Germinal center (tissue), 1 donor: Measurements from ENCODE around the gene IL17F.
"Not testable (repeated sequence)": the region's sequence is repeated elsewhere in the genome, so short reads cannot be mapped to it uniquely, and the experiment has no call there.

Source experiments
- DNase-seq: peaks from one replicate; pipeline ENCODE4 v3.0.0; 2012; ENCODE audit warnings: mixed read lengths, low spot score

The IL17F gene

DNA sequence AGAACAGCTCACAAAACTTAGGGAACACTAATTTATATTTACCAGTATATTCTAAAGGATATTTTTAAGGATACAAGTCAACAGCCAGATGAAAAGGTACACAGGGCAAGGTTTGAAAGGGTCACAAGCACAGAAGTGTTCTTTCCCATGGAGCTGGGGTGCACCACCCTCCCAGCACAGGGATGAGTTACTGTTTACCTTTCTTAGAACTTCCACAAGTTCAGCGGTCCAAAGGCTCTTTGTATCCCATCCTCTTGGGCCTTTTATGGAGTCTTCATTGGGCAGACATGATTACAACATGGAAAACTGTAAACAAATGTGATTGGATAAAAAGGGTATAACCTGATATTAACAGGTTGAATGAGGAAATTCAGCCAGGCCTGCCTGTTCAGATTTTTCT, 1.1 kb upstream of the IL17F start:
- no peak for DNase-seq

DNA sequence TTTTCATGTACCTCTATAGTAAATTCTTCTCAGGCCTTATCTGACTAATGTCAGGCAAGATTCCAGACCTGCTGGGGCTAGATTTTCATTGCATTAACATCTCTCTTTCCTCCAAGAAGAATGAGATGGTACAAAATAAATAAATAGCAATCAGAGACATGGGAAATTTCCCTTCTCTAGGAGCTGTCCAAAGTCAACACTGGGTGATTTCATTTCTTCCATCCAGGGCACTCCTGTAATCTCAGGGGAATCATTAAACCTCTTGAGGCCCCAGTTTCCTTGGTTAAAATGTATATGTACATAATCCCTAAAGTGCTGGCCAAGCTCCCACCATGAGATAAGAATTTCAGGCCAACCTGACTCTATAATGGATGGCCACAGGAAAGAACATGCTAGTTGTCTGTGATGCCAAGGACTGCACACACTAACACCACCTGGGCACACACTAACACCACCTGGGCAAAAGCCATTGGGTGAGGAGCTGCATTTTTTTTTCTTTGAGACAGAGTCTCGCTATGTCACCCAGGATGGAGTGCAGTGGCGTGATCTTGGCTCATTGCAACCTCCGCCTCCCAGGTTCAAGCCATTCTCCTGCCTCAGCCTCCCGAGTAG, 912 bp downstream of the IL17F start:
- no peak for DNase-seq

DNA sequence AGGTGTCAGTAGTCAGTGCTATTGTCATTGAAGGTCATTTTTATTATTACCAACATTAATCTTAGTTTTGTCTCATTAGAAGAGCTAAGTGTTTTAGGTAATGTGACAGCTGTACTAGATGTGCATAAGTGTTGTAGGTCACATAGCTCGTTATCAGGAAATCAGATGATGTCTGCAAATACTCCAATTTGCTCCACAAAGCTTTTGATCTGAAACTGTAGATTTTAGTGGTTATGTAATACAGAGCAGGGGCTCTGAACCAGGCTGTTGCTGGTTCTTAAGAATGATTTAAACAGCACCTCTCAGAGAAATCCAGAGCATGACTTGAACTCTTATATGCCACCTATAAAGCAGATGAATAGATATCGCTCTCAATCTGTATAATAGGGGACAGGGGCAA, 2.5 kb downstream of the IL17F start:
- DNase-seq = no peak

DNA sequence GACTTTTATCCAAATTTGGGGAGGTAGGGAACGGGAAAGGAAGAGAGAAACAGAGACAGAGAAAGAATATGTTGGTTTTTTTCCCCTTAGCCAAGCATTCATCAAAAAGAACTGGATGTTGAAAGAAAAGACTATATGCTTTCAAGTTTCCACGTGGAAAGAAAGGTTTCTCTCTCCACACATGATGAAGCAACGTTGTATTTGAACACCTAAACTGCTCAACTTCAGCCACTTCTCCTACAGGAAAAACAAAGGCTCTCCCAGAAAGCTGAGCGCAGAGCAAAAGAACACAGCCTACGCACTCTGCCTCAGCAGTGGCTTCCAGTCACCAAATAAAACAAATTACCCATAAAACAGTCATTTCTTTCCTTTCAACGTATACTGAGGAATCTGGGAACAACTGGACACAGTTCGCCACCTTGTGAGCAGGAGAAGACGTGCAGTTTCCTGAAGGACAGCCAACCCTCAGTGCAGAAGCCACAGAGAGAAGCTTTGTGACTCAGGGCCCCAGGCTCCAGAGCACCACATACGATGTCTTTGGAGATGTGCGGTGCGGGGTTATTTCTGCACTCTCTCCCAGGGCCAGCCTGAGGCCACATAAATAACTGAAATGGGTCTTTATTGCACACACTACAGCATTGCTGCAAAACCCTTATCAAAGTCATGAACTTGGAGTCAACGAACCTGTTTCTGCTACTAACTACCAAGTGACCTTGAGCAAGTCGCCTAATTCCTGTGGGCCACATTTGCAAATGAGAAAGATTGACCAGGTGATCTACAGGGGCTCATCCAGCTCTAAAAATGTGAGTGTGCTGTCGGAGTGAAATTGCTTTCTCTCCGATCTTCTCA, 10.1 kb downstream of the IL17F start:
- no peak for DNase-seq

DNA sequence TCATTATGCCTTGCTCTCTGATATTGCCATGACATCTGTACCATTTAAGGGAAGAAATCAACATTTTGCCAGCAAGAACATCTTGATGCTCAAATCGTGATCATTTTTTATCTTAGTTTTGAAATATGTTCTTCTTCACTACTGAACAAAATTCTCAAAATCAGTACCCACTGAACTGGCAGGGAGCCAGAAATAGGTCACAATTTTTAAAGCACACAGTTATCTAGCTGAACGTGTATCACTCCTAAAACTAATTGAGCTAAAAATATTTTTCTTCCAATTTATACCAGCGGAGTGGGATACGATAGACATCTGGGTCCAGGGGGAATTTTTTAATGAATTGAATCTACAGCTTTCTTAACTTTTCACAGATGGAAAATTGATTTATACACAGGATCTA, 11.3 kb downstream of the IL17F start:
- DNase-seq = no peak

DNA sequence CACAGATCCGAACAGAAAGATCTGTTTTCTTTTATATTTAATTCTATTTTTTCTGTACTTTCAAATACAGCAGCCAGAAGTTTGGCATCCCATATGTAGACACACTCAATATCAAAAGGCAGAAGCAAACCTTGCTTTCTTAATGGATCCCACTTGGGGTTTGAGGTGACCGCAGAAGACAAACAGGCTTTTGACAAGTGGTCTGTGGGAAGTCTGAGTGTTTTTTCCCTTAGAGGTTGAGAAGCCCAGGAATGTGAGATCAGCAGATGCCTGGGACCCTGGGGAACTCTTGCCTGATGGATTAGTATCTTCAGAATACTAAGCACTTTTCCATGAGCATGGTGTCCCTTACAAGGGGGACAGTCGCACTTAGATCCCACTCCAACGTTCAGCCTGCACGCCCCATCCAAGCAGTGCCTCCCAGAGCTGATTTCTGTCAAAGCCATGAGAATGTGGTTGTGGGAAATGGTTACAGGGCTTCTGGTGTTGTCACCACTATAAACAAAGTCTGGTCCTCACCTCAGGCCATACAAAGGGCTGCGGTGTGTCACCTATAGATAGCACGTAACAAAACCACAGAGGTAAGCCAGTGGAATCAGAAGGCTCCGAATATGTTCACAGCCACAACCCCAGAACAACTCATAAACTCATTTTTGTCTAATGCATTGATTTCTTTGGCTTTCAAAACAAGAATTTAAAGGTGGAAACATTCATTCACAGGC, 12.7 kb downstream of the IL17F start:
- no peak for DNase-seq

DNA sequence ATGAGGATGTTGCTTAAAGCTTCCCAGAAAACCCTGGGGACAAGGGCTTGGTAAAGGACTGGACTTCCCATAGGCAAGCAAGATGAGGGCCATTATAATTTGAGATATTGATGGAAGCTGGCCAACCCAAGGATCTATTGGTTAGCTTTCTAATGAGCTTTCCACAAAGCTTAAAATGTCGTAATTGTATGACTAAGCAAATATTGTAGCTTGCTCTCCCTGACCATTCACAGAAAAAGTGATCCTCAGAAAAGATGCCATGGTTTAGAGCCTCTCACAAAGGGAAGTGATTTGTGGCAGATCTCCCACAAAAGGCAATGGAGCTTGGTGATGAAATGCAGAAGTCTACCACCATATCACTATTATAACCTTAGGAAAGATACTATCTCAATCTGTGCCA, 13.6 kb downstream of the IL17F start:
- DNase-seq = no peak

DNA sequence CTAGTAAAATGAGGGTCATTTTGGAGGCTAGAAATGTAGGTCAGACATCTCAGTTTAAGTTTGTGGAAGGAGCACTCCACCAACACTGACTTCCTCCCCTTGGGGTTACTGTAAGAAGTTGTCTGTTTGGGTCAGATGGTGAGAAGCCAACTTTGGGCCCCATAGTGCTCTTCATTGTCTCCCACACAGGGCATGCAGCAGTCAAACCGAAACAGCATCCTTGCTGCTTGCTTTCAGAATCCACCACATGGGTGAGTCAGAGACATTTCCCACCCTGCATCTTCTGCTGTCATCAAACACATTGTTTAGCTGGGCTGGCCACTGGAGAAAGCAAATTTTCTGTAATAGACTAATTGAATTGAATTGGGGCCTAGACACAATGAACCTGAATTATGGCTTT, 16.8 kb downstream of the IL17F start:
- DNase-seq = no peak

DNA sequence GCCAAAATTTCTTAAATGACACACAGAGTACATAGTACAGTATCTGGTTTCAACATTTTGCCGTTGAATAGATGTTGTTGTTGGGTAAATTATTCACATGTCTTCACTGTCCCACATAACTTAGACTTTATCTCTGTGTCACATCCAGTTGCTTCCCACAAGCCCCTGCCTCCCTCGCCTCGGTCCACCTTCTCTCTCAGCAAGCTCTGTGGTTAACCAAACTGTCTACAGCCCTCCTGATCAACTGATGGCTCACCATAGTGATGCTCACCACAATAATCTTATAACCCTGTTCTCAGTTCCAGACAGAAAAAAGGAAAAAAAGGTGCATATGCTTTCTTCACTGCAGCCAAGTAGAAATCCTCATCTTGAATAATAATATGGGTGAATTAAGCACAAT, 23.0 kb downstream of the IL17F start:
- DNase-seq = no peak

DNA sequence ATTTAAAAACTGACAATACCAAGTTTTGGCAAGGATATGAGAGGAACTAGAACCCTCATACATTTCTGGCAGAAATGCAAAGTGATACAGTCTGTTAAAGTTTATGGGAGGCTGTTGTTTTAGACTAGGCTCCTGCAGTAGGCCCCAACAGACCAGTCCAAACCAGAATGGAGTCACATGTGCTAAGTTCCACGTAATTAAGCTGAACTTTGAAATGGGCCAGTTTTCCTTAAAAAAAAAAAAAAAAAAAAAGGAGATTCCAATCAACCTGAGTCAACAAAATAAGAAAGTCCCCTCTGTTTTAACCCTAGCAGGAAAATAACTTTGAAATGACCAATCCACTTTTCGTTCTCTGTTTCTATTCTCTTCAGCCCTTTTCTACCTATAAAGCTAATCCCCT, 26.5 kb downstream of the IL17F start:
- no peak for DNase-seq

DNA sequence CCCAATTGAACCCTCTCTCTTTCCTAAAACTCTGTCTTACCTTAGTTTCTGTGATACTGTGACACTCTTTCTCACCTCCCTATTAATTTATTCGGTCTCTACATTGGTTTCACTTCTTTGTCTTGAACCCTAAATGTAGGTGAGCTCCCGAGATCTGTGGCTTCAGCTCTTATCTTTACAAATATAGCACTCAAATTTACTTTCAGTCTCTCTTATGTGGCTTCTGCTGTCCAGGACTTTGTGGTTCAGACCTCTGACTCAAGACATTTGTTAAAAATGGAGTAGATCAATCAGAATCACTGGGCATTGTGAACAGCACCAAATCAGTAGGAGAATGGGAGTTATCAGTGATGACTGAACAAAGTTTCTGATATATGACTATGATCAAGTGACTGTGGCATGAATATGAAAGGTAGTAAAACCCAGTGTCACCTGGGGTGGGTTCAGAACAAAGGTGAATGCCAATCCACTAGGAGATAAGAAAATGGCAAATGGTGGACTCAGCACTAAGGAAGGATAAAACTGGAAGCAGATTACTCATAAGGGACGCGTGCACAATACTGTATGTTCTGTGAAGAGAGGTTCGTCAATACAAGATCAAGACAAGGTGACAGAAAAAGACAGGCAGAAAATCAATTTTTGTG, 27.2 kb downstream of the IL17F start:
- DNase-seq = no peak

DNA sequence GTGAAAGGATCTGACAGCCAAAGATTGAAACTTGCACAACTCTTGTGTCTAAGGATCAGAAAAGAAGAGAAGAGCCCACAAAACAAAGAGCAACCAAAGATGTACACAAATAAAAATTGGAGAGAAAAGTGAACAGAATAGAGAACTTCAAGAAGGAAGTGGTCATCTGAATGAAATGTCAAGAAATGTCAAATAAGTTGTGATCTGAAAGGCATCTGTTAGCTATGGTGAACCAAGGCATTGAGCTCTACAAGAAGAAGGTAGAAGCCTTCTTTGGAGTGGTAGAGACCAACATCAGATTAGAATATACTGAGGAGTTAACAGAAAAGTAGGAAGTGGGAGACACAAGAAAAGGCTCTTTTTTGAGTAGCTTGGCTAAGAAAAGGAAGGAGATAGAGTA, 28.5 kb downstream of the IL17F start:
- no peak for DNase-seq

DNA sequence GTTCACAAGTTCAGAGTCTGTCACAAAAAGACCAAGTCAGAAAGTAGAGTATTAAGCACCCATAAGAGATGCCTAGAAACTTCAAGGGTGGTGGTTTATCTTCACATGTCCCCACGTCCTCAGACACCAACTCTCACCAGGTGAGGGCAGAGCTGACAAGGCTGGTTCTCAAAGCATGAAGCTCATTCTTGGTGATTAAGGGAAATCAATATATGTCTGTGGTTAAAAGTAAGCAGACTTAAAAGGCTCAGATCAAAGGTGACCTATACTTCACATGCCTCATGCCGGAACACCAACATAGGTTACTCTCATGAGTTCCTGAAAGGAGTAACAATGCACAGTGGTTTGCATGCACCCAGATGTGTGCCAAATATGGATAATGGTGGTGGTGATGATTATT, 31.2 kb downstream of the IL17F start:
- no peak for DNase-seq

DNA sequence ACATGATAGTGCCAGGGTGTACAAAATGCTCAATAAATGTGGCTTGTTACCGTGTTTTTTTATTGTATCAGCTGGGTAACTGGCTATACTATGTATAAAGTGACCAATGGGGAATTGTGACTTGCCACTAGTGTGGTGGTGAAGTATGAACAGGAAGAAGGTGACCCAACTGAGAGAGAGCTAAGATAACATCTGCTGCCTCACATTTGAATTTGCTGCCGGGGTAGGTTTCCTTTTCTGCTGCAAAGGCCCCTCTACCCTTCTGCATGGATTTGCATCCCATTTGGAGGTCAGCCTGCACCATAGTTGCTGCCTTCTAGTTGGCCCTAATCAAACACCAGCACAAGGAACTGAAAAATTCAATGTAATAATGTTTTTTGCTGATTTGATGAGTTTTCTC, 34.1 kb downstream of the IL17F start:
- DNase-seq = peak; percentile 19

DNA sequence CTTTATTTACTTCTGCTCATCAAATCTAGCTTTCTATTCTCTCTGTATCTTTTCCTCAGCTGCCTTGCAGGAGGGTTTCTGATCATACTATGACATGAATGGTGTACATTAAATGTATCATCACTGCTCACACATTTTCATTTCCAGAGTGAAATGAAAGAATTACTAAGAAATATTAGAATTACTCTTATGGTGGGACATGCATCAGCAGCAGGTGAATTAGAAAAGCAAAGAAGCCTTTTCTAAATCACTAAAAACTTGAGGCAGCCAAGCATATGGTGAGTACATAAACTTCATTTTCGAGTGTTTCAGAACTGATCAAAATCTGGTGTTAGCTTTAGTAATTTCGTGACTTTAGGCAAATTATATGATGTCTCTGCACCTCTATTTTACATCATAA, 34.5 kb downstream of the IL17F start:
- DNase-seq = no peak

DNA sequence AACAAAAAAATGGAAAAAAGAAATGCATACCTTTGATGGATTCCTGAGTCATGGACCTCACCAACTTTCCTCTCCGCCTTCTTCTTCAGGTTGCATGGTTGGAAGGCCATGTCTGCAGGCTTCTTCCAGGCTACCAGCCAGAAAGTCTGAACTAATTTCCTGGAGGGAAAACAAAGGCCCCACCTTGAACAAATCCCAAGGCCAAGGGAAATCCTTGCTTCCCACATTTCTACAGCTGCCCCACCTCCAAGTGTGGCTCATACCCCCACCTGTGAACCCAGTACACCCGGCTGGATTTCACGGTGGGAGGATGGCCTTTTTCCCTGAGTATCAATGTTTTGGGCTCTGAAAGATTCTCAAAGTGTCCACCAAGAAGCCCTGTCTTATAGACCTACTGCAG, 35.7 kb downstream of the IL17F start:
- DNase-seq = no peak

DNA sequence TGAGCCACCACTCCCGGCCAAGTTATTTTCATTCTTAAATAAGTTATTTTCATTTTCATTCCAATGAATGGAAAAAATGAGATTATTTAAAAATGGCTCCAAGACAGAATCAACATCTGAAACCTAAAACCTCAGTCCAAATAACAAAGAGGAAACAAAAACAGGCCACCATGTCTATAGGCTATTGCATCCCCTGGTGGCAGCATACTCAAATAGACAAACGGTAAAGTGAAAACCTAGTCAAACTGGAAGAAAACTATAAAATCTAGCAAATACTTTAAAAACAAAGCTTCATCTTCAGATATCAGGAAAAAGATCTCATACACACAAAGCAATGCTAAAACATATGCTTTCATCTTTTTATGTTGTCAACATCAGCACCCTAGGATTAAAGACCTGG, 37.2 kb downstream of the IL17F start:
- DNase-seq = no peak

DNA sequence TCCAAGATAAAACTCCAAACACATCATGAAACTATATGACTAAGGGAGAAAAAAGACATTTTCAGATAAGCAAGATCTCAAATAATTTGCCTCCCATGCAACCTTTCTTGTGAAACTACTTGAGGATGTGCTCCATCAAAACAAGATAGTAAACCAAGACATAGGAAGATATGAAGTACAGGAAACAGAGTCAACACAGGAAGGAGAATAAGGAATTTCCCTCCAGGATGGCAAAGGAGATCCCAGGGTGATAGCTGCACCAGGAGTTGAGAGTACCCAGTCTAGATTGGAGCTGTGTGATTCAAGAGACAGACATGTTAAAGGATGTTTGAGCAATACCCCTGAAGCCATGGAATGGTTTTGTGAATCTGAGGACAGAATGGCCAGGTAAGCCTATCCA, 42.8 kb downstream of the IL17F start:
- DNase-seq = no peak

DNA sequence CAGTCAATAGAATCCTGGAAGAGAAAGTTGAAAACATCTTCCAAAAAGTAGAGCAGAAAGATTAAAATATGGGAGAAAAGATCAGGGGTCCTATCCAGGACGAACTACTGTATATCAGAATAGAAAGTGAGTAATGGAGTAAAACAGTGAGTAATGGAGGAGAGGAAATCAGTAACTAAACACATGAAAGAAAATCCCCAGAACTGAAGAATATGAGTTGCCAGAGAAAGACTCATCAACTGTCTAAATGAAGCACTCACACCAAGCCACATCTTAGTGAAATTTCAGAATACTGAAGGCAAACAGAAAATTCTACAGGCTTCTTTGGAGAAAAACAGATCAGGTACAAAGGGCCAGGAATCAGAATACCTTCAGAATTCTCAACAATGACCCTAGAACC, 43.3 kb downstream of the IL17F start:
- DNase-seq = no peak

DNA sequence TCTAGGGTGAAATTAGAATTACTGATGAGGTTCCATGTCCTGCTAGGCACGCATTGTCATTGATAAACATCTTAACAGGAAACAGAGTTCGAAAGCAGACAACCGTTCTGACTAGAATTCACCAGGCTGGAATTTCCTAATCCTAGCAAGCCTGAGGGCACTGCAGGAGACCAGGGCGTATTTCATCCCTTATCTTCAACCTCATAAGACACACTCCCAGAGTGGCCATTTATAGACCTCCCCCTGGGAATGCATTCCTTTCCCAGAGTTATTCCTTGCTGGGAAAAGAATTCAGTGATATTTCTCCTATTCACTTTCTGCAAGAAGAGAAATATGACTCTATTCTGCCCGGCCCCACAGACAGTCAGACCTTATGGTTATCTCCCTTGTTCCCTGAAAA, 44.2 kb downstream of the IL17F start:
- DNase-seq = not testable (repeated sequence)

DNA sequence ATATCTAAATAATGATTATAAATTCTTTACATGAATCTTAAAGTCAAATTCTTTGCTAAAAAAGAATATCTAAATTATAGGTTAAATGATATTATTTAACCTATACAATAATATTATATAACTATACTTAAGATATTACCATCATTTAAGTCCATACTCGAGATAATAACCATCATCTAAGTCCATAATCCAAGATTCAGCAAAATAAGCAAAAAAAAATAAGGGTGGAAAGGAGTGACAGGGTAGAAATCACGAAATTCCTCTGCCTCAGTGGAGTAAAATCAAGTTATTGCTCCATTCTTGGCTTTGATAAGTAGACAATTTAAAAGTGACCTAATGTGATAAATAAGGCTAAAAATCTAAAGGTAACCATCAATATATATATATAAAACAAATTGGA, 48.4 kb downstream of the IL17F start:
- DNase-seq = no peak

DNA sequence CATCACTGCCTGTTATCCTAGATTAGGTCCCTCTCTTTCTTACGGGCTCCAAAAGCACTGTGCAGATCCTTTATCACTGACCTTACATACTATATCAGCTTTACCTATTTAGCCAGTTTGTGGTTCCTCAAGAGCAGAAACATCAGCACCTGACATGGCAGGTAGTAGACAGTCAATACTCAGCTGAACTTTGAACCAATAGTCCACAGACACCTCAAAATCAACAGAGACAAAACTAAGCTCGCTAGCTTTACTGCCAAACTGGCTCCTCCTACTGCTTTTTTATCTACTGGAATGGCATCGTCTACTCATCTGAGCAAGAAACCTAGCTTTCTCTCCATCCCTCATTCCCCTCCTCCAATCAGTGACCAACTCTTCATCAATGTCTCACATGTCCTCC, 52.5 kb downstream of the IL17F start:
- no peak for DNase-seq

DNA sequence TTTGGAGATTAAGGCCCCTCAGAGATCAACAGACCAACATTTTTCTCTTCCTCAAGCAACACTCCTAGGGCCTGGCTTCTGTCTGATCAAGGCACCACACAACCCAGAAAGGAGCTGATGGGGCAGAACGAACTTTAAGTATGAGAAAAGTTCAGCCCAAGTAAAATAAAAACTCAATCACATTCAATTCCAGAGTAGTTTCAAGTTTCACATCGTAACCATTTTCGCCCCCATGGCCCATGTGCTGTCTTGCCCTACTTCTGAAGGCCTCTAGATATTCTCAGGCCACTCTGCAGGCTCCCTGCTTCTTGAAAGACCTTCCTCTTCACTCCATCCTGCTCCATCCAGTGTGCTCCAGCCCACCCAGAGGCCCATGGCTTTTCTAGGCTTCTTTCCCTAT, 53.9 kb downstream of the IL17F start:
- no peak for DNase-seq
